HepG2 (cell line): ENCODE data around the gene SAC3D1. TPM values are rescaled to one million over a fixed set of nuclear protein-coding genes. Genes with fewer than 3 reads are reported as not detected.

Source experiments
- GATAD2A ChIP-seq: IDR thresholded peaks from 2 replicates; pipeline ENCODE4 v1.6.1; 2016
- HNF1B ChIP-seq: sonication (generic); formaldehyde crosslinking; IDR thresholded peaks from 2 replicates; pipeline ENCODE4 v1.5.1; 2020; ENCODE audit warnings: mild to moderate bottlenecking, moderate library complexity, missing genetic modification reagents
- IKZF5 ChIP-seq: IDR thresholded peaks from 2 replicates; pipeline ENCODE4 v1.6.1; 2018; ENCODE audit warnings: missing genetic modification reagents, mild to moderate bottlenecking, missing compliant biosample characterization
- KDM3A ChIP-seq: IDR thresholded peaks from 2 replicates; pipeline ENCODE4 v1.6.1; 2018; ENCODE audit warnings: low read depth, missing compliant biosample characterization
- NAIF1 ChIP-seq: sonication (generic); formaldehyde crosslinking; IDR thresholded peaks from 2 replicates; pipeline ENCODE4 v1.5.0; 2020; ENCODE audit warnings: mild to moderate bottlenecking, missing genetic modification reagents, borderline replicate concordance
- PRDM15 ChIP-seq: sonication (generic); formaldehyde crosslinking; IDR thresholded peaks from 2 replicates; pipeline ENCODE4 v1.4.0; 2020; ENCODE audit warnings: missing genetic modification reagents
- RBM39 ChIP-seq: fragments of 200-400 bp; formaldehyde crosslinking; IDR thresholded peaks from one replicate; pipeline ENCODE4 v1.6.1; 2018; ENCODE audit warnings: antibody characterized with exemption, mild to moderate bottlenecking, low read depth, low read length; ENCODE audit not compliant: poor library complexity, severe bottlenecking
- SAFB2 ChIP-seq: sonication (generic); formaldehyde crosslinking; IDR thresholded peaks from 2 replicates; pipeline ENCODE4 v1.5.1; 2020; ENCODE audit warnings: missing genetic modification reagents, low read depth, mild to moderate bottlenecking, borderline replicate concordance
- SRY ChIP-seq: sonication (generic); formaldehyde crosslinking; IDR thresholded peaks from 2 replicates; pipeline ENCODE4 v1.8.0; 2022; ENCODE audit warnings: mild to moderate bottlenecking, missing genetic modification reagents
- TBL1XR1 ChIP-seq: fragments of 150-350 bp; IDR thresholded peaks from 2 replicates; pipeline ENCODE4 v1.6.1; 2014; ENCODE audit warnings: borderline replicate concordance, low read length; ENCODE audit not compliant: partially characterized antibody
- TCF7L2 ChIP-seq: IDR thresholded peaks from 2 replicates; pipeline ENCODE4 v1.6.1; 2011; ENCODE audit warnings: mild to moderate bottlenecking, low read depth, low read length, moderate library complexity
- THAP8 ChIP-seq: sonication (generic); formaldehyde crosslinking; IDR thresholded peaks from 2 replicates; pipeline ENCODE4 v1.5.1; 2020; ENCODE audit warnings: missing genetic modification reagents, mild to moderate bottlenecking, borderline replicate concordance
- WIZ ChIP-seq: sonication (generic); formaldehyde crosslinking; IDR thresholded peaks from 2 replicates; pipeline ENCODE4 v1.5.1; 2020; ENCODE audit warnings: mild to moderate bottlenecking, missing genetic modification reagents
- XRCC5 ChIP-seq: fragments of 200-400 bp; formaldehyde crosslinking; optimal IDR thresholded peaks from 2 replicates; pipeline ENCODE3; 2017; ENCODE audit warnings: mild to moderate bottlenecking, low read length
- ZNF12 ChIP-seq: sonication (generic); formaldehyde crosslinking; IDR thresholded peaks from 2 replicates; pipeline ENCODE4 v1.5.0; 2020; ENCODE audit warnings: missing genetic modification reagents
- ZNF24 ChIP-seq: fragments of 450-650 bp; IDR thresholded peaks from 2 replicates; pipeline ENCODE4 v1.6.1; 2017; ENCODE audit warnings: antibody characterized with exemption, mild to moderate bottlenecking
- ZNF839 ChIP-seq: sonication (generic); formaldehyde crosslinking; IDR thresholded peaks from 2 replicates; pipeline ENCODE4 v1.4.0; 2020; ENCODE audit warnings: missing genetic modification reagents, mild to moderate bottlenecking, borderline replicate concordance
- ZZZ3 ChIP-seq: sonication (generic); formaldehyde crosslinking; IDR thresholded peaks from 2 replicates; pipeline ENCODE4 v1.4.0; 2020; ENCODE audit warnings: missing genetic modification reagents, mild to moderate bottlenecking, borderline replicate concordance
- polyA plus RNA-seq, 8 experiments: library from polyadenylated mRNA; depleted of rRNA in 3 of 8; stranded (reverse) in 7 of 8; unstranded in 1 of 8; fragments of >200 nt; fragmentation: Illumina TruSeq in 4 of 8; extraction: Trizol in 4 of 8; gene quantifications; 2 replicates each; pipeline versions ENCODE4 v1.2.1 to v1.2.3, GENCODE V29; 2011 to 2016; ENCODE audit warnings: low read depth in 4 of 8, missing spikeins in 1 of 8, mixed read lengths in 1 of 8; ENCODE audit not compliant: insufficient read depth in 1 of 8
- total RNA-seq, 5 experiments: library from RNA; depleted of rRNA; stranded (reverse); fragments of >200 nt; fragmentation: Illumina TruSeq; extraction: Trizol; gene quantifications; 2 replicates each; pipeline ENCODE4 v1.2.3, GENCODE V29; 2016; ENCODE audit warnings: low read depth in 1 of 5

Gene SAC3D1
- total and polyA plus RNA-seq, 2 of the 13 experiments (the other 11 are each of a cell fraction or from before 2014, with no cell fraction given): 7.4 to 36.3 TPM

- TF ChIP-seq PRDM15 (0 out of 2 replicates have a peak, but pooled peaks have one; percentile 20), IKZF5 (CRISPR knock-in tag) (peak; percentile 31; the same call in 1 of the 2 replicates), ZZZ3 (CRISPR knock-in tag) (no peak), GATAD2A (CRISPR knock-in tag) (peak; percentile 49), XRCC5 (peak; percentile 59), TCF7L2 (no peak), KDM3A (CRISPR knock-in tag) (no peak), ZNF24 (no peak), SRY (CRISPR knock-in tag) (peak; percentile 45; the same call in 1 of the 2 replicates), ZNF839 (CRISPR knock-in tag) (no peak), THAP8 (CRISPR knock-in tag) (no peak), TBL1XR1 (no peak), SAFB2 (CRISPR knock-in tag) (peak; percentile 61; the same call in 1 of the 2 replicates), NAIF1 (CRISPR knock-in tag) (no peak), WIZ (CRISPR knock-in tag) (peak; percentile 20; the same call in 1 of the 2 replicates), RBM39 (no peak), HNF1B (CRISPR knock-in tag) (peak; percentile 72; the same call in 1 of the 2 replicates), ZNF12 (no peak)
Observed at GRCh38 chr11:65040847-65041622, at the start of gene SAC3D1 (continued).
